ENCODE data around the gene RAD51B. TPM values are rescaled to one million over a fixed set of nuclear protein-coding genes. Genes with fewer than 3 reads are reported as not detected.

Gene RAD51B
- total and polyA plus RNA-seq, 2 of the 13 experiments (the other 11 are each of a cell fraction or from before 2014, with no cell fraction given), result 7.0 to 9.5 TPM

DNA sequence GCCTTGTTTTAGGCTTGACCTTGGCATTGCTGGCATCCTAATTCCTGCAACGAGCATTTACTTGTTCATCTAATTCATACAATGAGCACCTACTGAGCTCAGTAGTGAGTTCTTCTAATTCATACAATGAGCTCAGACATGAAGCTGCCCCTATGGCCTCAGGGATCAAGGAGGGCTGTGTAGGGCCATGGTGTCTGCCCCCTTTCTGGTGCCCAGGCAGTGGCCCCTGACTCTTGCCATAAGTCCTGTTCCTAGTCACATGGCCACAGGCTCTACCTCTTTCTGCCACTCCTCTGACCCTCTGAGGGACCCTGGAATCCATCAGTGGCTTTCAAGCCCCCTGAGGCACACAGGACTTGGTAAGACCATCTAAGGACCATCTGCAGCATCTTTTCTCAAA lies 824.5 kb downstream of the RAD51B start:
- no TSS peak for BruUV-seq (replicated peaks)
- no peaks in the 10 kb centered on the region for H4K20me1 ChIP-seq (ENCODE audit: insufficient read depth, low read length)
- no peak overlapping the region for H2AFZ ChIP-seq (ENCODE audit: low read length)
- no peak overlapping the region for H3K9ac ChIP-seq (ENCODE audit: insufficient read depth, low read depth, low read length)
- no peaks in the 10 kb centered on the region for H3K36me3 ChIP-seq (replicated peaks in 1 of 2; ENCODE audit: control insufficient read depth in 1 of 2, insufficient read depth in 2 of 2, low read length in 2 of 2)
- ATAC-seq (no peak), DNase-seq (ENCODE audit: low spot score) (no peak), FAIRE-seq (no peak)
- intact Hi-C loops (cut with micrococcal nuclease; ENCODE audit: unreplicated experiment), result no loop called here
- TF ChIP-seq TEAD2 (CRISPR knock-in tag; IDR thresholded peaks at IDR 0.05), result no peak
- in situ Hi-C loops (cut with HindIII; ENCODE audit: extremely low pct_ligation_motif_present, low pct_unique_long_range_greater_than_20kb), result no loop called here
- no peak overlapping the region for H3K4me2 ChIP-seq (ENCODE audit: low read depth, low read length)
- no peak overlapping the region for H3K27ac ChIP-seq (ENCODE audit: extremely low read length, insufficient read depth, low read length)
- POLR2A ChIA-PET, result no interaction called here
- CTCF ChIA-PET (ENCODE audit: low intra/inter-chr PET ratio, low total read pairs), result no interaction called here
- no peaks in the 10 kb centered on the region for H3K79me2 ChIP-seq (ENCODE audit: insufficient read depth, low read length)
- peaks cover 8% of the 10 kb centered on the region for H3K4me1 ChIP-seq (ENCODE audit: insufficient read depth, low read length)
- WGBS (ENCODE audit: low lambda C conversion rate), result 7% methylated on average over 1 of the region's 1 CpG
- H3K9me3 ChIP-seq (ENCODE audit: low read length), result peaks cover 15% of the 10 kb centered on the region
- H3K27me3 ChIP-seq (ENCODE audit: control insufficient read depth in 1 of 2, insufficient read depth in 2 of 2, low read length in 2 of 2), result no peaks in the 10 kb centered on the region
- H3K4me3 ChIP-seq (replicated peaks in 1 of 3; ENCODE audit: insufficient read depth in 1 of 3, low read depth in 2 of 3, low read length in 3 of 3), result no peak overlapping the region

DNA sequence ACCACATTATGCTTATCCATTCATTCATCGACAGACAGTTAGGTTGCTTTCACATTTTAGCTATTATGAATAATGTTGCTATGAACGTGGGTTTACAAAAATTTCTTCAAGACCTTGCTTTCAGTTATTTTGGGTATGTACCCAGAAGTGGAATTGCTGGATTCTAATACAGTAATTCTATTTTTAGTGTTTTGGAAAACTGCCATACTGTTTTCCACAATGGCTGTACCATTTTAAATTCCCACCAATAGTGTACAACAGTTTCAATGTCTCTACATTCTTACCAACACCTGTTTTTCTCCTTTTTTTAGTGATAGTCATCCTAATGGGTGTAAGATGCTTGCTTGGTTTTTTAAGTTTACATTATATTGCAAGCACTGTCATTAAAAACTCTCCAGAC lies 825.8 kb downstream of the RAD51B start:
- H3K79me2 ChIP-seq (ENCODE audit: insufficient read depth, low read length), result no peaks in the 10 kb centered on the region
- H3K27ac ChIP-seq (ENCODE audit: extremely low read length, insufficient read depth, low read length), result no peak overlapping the region
- H3K27me3 ChIP-seq (ENCODE audit: control insufficient read depth in 1 of 2, insufficient read depth in 2 of 2, low read length in 2 of 2), result no peaks in the 10 kb centered on the region
- ATAC-seq (no peak), DNase-seq (ENCODE audit: low spot score) (no peak), FAIRE-seq (no peak)
- TF ChIP-seq MEIS1 (CRISPR knock-in tag; IDR thresholded peaks at IDR 0.05; ENCODE audit: borderline replicate concordance), result no peak
- H3K4me3 ChIP-seq (replicated peaks in 1 of 3; ENCODE audit: insufficient read depth in 1 of 3, low read depth in 2 of 3, low read length in 3 of 3), result no peak overlapping the region
- no peaks in the 10 kb centered on the region for H4K20me1 ChIP-seq (ENCODE audit: insufficient read depth, low read length)
- no peak overlapping the region for H3K9ac ChIP-seq (ENCODE audit: insufficient read depth, low read depth, low read length)
- no peaks in the 10 kb centered on the region for H3K36me3 ChIP-seq (replicated peaks in 1 of 2; ENCODE audit: control insufficient read depth in 1 of 2, insufficient read depth in 2 of 2, low read length in 2 of 2)
- no peak overlapping the region for H2AFZ ChIP-seq (ENCODE audit: low read length)
- 60% methylated on average over 2 of the region's 2 CpGs for WGBS (ENCODE audit: low lambda C conversion rate)
- H3K9me3 ChIP-seq (ENCODE audit: low read length), result peaks cover 14% of the 10 kb centered on the region
- ChIA-PET POLR2A (no interaction called here), CTCF (ENCODE audit: low intra/inter-chr PET ratio, low total read pairs) (no interaction called here)
- intact Hi-C loops (cut with micrococcal nuclease; ENCODE audit: unreplicated experiment) (no loop called here), in situ Hi-C loops (cut with HindIII; ENCODE audit: extremely low pct_ligation_motif_present, low pct_unique_long_range_greater_than_20kb) (no loop called here)
- H3K4me2 ChIP-seq (ENCODE audit: low read depth, low read length), result no peak overlapping the region
- no peaks in the 10 kb centered on the region for H3K4me1 ChIP-seq (ENCODE audit: insufficient read depth, low read length)
- BruUV-seq (replicated peaks), result no TSS peak

Measured in HepG2 (cell line).